ENCODE data around the gene ATP7A.
"Not testable (repeated sequence)": the region's sequence is repeated elsewhere in the genome, so short reads cannot be mapped to it uniquely, and the experiment has no call there.

Gene ATP7A

DNA sequence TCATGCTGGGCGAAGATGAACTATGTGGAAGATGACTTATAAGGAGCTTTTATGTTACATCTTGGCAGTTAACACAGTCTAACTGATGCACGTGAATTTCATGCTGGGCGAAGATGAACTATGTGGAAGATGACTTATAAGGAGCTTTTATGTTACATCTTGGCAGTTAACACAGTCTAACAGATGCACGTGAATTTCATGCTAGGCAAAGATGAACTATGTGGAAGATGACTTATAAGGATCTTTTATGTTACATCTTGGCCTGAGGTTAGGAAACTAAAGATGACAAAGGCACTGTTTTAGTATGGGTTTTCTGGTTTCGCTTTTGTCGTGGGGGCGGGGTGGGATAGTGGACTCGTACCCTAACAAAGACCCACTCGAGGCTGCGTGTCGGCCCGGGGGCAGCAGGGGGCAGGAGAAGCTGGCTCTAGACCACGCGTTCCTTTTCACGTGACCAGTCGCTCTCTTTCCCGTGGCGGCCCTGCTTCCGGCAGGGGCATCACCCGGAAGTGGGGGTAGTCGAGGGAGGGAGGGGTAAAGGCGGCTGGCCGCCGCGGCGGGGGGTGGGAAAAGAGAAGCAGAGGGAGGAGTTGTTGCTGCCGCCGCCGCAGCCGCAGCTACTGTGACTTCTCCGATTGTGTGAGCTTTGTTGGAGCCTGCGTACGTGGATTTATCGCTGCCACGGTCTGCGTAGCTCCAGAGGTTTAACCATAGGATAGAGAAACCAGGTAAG is at the start of gene ATP7A:
Gene ATP7A (plus strand): TSS at position 586 of the 733 bp plus-strand sequence. CDS start 60,949 bp downstream, outside the sequence.
- DNase-seq (ENCODE audit: low read depth) = peak; percentile 76

GRCh38 chrX:77875372-77875771 is 35.1 kb upstream of the ATP7A start:
- no peak for DNase-seq (ENCODE audit: low read depth)

- DNase-seq (ENCODE audit: low read depth) = not testable (repeated sequence)
These were observed 29.1 kb upstream of the ATP7A start for GRCh38 chrX:77881418-77881817.

- no peak for DNase-seq (ENCODE audit: low read depth)
These were observed 17.6 kb upstream of the ATP7A start for GRCh38 chrX:77892887-77893286.

DNA sequence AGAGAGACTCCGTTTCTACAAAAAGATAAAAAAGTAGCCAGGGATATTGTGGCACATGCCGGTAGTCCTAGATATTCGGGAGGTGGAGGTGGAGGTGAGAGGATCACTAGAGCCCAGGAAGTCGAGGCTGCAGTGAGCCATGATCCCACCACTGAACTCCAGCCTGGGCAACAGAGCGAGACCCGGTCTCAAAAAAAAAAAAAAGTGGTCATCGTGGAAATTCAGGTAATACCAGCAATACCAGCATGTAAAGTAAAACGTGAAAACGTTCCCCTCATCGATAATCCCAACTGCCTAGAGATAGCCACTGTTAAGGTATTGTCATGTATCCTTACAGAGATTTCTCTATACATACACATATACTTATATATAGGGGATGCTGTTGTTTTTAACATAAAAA is 16.8 kb upstream of the ATP7A start:
- DNase-seq (ENCODE audit: low read depth) = no peak

GRCh38 chrX:77894921-77895886 is 15.3 kb upstream of the ATP7A start, which contains the start of gene MAGT1:
MAGT1 (minus strand) TSS chrX:77895435; CDS start chrX:77895410, 25 bp downstream.
- peak; percentile 64 for DNase-seq (ENCODE audit: low read depth)

GRCh38 chrX:77899081-77899828 is 11.2 kb upstream of the ATP7A start, which contains the start of gene COX7B:
COX7B (plus strand) TSS chrX:77899468; CDS start chrX:77899554, 86 bp downstream.
- DNase-seq (ENCODE audit: low read depth) = no peak

DNA sequence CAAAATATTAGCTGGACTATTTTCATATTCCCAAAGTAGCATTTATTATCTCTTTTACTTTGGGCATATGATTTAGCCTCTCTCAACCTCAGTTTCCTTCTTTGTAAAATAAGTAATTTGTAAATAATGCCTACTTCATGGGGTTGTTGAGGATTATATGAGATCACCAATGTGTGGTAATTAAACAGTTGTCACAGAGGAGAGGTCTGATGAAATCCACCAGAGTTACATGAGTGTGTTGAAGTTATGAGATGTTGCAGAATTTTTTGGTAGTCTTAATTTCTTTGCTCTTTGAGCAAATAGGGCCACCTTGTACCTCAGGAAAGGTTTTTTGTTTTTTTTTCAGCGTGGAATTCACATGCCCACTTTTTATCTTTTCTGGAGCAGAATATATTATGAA is 9.8 kb upstream of the ATP7A start:
- DNase-seq (ENCODE audit: low read depth) = no peak

GRCh38 chrX:77901506-77901905 is 9.0 kb upstream of the ATP7A start:
- no peak for DNase-seq (ENCODE audit: low read depth)

DNA sequence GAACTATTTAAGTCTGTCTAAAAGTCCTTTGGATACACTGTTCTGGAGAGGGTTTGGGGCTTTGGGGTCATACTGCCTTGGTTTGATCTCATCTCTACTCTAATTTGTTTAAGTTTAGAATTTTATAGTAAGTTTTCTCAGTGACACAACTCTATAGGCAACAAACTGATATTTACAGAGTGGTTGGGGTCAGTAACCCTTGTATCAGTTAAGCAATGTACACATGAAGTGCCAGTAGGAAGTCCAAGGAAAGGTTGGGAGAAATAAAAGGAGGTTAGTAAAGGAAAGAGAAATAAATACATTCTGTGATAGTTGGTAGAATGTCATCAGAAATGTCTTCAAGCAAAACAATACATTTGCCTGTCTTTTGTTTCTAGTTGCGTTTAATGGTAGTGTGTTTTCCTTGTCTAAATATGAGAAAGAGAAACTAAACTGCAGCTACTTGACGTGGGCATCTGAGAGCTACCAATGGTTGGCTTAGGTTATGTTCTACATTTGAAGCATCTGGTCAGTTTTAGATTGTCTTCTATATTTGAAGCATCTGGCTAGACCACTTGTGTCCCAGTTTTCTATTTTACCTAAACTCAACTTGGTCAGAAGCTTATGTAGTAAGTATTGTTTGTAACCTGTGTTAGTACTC is 6.9 kb downstream of the ATP7A start:
- no peak for DNase-seq (ENCODE audit: low read depth)

GRCh38 chrX:77918568-77918967 is 8.1 kb downstream of the ATP7A start:
- DNase-seq (ENCODE audit: low read depth) = no peak

GRCh38 chrX:77919370-77919769 is 8.9 kb downstream of the ATP7A start:
- not testable (repeated sequence) for DNase-seq (ENCODE audit: low read depth)

DNA sequence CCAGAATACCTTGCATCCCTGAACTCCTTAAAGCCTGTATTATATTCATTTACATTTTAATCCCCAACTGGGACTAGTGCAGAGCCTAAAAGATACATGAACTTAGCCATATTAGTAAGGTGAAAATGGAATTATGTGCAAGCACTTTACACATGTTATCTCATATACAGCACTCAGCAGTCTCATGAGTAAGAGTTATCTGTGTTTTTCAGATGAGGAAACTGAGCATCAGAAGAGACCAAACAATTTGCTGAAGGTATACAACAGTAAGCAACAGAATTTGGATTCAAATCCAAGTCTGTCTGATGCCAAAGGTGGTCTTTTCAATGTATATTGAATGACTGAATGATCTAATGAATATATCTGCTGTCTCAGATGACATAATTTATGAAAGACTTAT is 12.3 kb downstream of the ATP7A start:
- DNase-seq (ENCODE audit: low read depth) = no peak

- DNase-seq (ENCODE audit: low read depth) = no peak
These were observed 13.9 kb downstream of the ATP7A start for GRCh38 chrX:77924320-77924859.

DNA sequence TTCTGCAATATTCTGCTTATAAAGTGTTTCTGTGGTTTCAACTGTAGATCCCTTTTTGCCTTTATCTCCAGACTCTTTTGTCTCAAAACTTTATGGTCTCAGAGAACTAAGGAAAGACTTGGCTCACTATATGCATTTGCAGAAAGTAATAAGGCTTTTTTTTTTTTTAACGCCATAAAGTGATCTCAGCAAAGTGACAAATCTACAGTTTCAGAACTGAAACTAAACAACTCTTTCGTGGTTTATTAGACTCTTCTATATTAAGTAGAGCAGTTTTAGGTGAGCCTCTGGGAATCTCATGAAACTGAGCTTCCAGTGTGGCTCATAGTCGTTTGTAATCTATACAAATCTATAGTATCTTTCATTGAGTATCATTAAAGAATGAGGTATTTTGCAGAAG is 15.3 kb downstream of the ATP7A start:
- no peak for DNase-seq (ENCODE audit: low read depth)

DNA sequence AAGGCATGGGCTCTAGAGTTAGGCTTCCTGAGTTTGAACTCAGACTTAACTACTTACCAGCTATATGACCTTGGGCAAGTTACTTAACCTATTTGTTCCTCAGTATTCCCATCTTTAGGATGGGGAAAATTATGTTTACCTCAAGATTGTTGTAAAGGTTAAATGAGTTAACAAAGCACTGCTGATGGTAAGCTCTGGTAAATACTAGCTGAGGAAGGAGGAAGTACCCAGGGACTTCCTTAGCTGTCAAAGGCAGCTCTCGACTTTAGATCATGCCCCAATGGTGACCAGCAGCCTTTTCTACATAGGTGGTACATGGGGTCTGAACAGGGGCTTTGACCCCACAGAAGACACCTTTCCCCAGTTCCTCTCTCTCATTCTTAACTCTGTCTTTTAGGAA is 20.1 kb downstream of the ATP7A start:
- DNase-seq (ENCODE audit: low read depth) = no peak

- no peak for DNase-seq (ENCODE audit: low read depth)
These were observed 25.4 kb downstream of the ATP7A start for GRCh38 chrX:77935886-77936285.

- DNase-seq (ENCODE audit: low read depth) = no peak
These were observed 25.8 kb downstream of the ATP7A start for GRCh38 chrX:77936299-77936698.

DNA sequence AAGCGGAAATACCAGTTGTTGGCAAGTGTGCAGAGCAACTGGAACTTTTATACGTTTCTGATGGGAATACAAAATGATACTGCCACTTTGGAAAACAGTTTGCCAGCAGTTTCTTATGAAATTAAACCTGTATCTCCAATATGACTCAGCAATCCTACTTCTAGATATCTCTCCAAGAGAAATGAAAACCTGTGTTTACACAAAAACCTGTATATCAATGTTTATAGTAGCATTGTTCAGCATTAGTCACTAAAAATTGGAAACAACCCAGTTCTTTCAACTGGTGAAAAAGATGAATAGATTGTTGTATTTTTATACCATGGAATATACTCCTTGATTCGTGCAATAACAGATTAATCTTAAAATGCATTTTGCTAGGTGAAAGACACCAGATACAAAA is 26.8 kb downstream of the ATP7A start:
- DNase-seq (ENCODE audit: low read depth) = no peak

GRCh38 chrX:77938083-77938680 is 27.7 kb downstream of the ATP7A start:
- no peak for DNase-seq (ENCODE audit: low read depth)

DNA sequence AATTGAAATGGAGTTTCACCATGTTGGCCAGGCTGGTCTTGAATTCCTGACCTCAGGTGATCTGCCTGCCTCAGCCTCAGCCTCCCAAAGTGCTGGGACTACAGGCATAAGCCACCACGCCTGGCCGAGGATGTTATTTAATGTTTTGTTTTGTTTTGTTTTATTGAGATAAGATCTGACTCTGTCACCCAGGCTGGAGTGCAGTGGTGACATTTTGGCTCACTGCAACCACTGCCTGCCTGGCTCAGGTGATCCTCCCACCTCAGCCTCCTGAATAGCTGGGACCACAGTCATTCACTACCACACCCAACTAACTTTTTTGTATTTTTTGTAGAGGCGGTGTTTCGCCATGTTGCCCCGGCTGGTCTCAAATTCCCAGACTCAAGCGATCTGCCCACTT is 34.5 kb downstream of the ATP7A start:
- not testable (repeated sequence) for DNase-seq (ENCODE audit: low read depth)

Data from stimulated activated CD8-positive, alpha-beta memory T cell treated with anti-CD3 and anti-CD28 coated beads, Interleukin-7, amount 100 ng/mL, for 24 hours (primary cell).